ENCODE data around the gene ACER2. TPM values are rescaled to one million over a fixed set of nuclear protein-coding genes. Genes with fewer than 3 reads are reported as not detected.
A peak's percentile ranks its signal among the peaks of the same experiment; 100 is the strongest.

The ACER2 gene
- total RNA-seq, 1 experiment from 2014 or later, result 8.8 TPM

DNA sequence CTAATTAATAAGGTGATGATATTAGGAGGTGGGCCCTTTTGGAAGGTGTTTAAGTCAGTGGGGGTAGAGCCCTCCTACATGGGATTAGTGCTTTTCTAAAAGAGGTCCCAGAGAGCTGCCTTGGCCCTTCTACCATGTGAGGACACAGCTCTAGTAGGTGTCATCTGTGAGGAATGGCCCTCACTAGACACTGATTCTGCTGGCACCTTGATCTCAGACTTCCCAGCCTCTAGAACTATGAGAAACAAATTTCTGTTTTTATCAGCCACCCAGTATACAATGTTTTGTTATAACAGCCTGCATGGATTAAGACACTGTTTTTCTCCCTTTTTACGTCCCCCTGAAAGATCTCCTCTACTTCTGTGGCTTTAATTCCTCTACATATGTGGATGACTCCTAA lies 31.6 kb downstream of the ACER2 start (continued):
- no peak for TF ChIP-seq ATF6 (CRISPR knock-in tag; IDR thresholded peaks at IDR 0.05)
- TF ChIP-seq EMX1 (CRISPR knock-in tag; IDR thresholded peaks at IDR 0.05), result no peak
- no peak for TF ChIP-seq ATF1 (CRISPR knock-in tag; IDR thresholded peaks at IDR 0.05)
- TF ChIP-seq, protein P1, sequence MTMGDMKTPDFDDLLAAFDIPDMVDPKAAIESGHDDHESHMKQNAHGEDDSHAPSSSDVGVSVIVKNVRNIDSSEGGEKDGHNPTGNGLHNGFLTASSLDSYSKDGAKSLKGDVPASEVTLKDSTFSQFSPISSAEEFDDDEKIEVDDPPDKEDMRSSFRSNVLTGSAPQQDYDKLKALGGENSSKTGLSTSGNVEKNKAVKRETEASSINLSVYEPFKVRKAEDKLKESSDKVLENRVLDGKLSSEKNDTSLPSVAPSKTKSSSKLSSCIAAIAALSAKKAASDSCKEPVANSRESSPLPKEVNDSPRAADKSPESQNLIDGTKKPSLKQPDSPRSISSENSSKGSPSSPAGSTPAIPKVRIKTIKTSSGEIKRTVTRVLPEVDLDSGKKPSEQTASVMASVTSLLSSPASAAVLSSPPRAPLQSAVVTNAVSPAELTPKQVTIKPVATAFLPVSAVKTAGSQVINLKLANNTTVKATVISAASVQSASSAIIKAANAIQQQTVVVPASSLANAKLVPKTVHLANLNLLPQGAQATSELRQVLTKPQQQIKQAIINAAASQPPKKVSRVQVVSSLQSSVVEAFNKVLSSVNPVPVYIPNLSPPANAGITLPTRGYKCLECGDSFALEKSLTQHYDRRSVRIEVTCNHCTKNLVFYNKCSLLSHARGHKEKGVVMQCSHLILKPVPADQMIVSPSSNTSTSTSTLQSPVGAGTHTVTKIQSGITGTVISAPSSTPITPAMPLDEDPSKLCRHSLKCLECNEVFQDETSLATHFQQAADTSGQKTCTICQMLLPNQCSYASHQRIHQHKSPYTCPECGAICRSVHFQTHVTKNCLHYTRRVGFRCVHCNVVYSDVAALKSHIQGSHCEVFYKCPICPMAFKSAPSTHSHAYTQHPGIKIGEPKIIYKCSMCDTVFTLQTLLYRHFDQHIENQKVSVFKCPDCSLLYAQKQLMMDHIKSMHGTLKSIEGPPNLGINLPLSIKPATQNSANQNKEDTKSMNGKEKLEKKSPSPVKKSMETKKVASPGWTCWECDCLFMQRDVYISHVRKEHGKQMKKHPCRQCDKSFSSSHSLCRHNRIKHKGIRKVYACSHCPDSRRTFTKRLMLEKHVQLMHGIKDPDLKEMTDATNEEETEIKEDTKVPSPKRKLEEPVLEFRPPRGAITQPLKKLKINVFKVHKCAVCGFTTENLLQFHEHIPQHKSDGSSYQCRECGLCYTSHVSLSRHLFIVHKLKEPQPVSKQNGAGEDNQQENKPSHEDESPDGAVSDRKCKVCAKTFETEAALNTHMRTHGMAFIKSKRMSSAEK (CRISPR knock-in tag; IDR thresholded peaks at IDR 0.05; ENCODE audit: borderline replicate concordance), result no peak
- no peak for TF ChIP-seq AR (CRISPR knock-in tag; IDR thresholded peaks at IDR 0.05)
- TF ChIP-seq, protein P2, sequence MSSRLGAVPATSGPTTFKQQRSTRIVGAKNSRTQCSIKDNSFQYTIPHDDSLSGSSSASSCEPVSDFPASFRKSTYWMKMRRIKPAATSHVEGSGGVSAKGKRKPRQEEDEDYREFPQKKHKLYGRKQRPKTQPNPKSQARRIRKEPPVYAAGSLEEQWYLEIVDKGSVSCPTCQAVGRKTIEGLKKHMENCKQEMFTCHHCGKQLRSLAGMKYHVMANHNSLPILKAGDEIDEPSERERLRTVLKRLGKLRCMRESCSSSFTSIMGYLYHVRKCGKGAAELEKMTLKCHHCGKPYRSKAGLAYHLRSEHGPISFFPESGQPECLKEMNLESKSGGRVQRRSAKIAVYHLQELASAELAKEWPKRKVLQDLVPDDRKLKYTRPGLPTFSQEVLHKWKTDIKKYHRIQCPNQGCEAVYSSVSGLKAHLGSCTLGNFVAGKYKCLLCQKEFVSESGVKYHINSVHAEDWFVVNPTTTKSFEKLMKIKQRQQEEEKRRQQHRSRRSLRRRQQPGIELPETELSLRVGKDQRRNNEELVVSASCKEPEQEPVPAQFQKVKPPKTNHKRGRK (CRISPR knock-in tag; IDR thresholded peaks at IDR 0.05; ENCODE audit: borderline replicate concordance), result no peak
- TF ChIP-seq, protein P3, sequence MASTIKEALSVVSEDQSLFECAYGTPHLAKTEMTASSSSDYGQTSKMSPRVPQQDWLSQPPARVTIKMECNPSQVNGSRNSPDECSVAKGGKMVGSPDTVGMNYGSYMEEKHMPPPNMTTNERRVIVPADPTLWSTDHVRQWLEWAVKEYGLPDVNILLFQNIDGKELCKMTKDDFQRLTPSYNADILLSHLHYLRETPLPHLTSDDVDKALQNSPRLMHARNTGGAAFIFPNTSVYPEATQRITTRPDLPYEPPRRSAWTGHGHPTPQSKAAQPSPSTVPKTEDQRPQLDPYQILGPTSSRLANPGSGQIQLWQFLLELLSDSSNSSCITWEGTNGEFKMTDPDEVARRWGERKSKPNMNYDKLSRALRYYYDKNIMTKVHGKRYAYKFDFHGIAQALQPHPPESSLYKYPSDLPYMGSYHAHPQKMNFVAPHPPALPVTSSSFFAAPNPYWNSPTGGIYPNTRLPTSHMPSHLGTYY (CRISPR knock-in tag; IDR thresholded peaks at IDR 0.05), result no peak
- no peak for TF ChIP-seq IRF2 (CRISPR knock-in tag; IDR thresholded peaks at IDR 0.05; ENCODE audit: borderline replicate concordance, low read depth)
- TF ChIP-seq SP1 (CRISPR knock-in tag; conservative IDR thresholded peaks at IDR 0.05), result no peak

DNA sequence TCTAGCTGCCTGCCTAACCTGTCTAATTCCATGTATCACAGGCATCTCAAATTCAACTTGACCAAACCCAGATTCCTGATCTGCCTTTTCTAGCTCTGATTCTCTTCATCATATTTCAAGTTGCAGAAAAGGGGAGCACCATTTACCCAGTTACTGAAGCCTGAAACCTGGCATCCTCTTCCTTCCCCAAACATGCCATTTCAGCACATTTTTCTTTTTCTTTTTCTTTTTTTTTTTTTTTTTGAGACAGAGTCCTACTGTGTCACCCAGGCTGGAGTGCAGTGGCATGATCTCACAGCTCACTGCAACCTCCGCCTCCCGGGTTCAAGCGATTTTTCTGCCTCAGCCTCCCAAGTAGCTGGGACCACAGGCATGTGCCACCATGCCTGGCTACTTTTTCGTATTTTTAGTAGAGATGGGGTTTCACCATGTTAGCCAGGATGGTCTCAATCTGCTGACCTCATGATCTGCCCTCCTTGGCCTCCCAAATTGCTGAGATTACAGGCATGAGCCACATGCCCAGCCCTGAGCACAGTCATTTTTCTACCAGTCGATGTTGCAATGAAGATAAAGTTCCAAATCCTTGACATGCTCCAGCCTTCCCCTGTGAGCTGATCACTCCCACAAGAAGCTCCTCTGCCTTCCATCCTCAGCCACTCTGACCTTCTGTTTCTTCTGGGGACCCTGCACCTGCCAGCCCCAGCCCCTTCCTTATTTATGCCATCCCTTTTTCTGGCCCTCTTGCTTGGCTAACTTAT lies 32.2 kb downstream of the ACER2 start:
- ChIA-PET POLR2A (interaction anchor here (0.7 kb wide), 1 partner anchor 833 kb away, joined by 3 read pairs; no protein-coding TSS in a partner anchor), CTCF (interaction anchor here (5.8 kb wide), 1 partner anchor 24 kb away, joined by 31 read pairs; no protein-coding TSS in a partner anchor)
- Mint-ChIP-seq H3K4me1 (peaks cover 23% of the 10 kb centered on the region), H3K36me3 (peaks cover 36% of the 10 kb centered on the region), H3K27me3 (ENCODE audit: low read depth) (no peaks in the 10 kb centered on the region), H3K4me3 (no peak overlapping the region), H3K27ac (peak overlapping the region; percentile 0; the same call in 1 of the 2 replicates), H3K9me3 (no peaks in the 10 kb centered on the region)
- no peak for ATAC-seq
- no peak for DNase-seq (ENCODE audit: low spot score)
- TF ChIP-seq KAT7 (CRISPR knock-in tag; IDR thresholded peaks at IDR 0.05; ENCODE audit: borderline replicate concordance) (no peak), FOXP1 (CRISPR knock-in tag; IDR thresholded peaks at IDR 0.05; ENCODE audit: borderline replicate concordance) (no peak), ATF1 (CRISPR knock-in tag; IDR thresholded peaks at IDR 0.05) (no peak), FOXJ3 (CRISPR knock-in tag; IDR thresholded peaks at IDR 0.05; ENCODE audit: borderline replicate concordance) (no peak), SMAD3 (CRISPR knock-in tag; IDR thresholded peaks at IDR 0.05; ENCODE audit: borderline replicate concordance) (no peak), SMAD4 (CRISPR knock-in tag; IDR thresholded peaks at IDR 0.05) (no peak), MYBL2 (CRISPR knock-in tag; IDR thresholded peaks at IDR 0.05) (no peak), ZNF121 (CRISPR knock-in tag; IDR thresholded peaks at IDR 0.05) (no peak), AR (CRISPR knock-in tag; IDR thresholded peaks at IDR 0.05) (no peak), NFATC4 (CRISPR knock-in tag; IDR thresholded peaks at IDR 0.05) (no peak)
- TF ChIP-seq, protein P4, sequence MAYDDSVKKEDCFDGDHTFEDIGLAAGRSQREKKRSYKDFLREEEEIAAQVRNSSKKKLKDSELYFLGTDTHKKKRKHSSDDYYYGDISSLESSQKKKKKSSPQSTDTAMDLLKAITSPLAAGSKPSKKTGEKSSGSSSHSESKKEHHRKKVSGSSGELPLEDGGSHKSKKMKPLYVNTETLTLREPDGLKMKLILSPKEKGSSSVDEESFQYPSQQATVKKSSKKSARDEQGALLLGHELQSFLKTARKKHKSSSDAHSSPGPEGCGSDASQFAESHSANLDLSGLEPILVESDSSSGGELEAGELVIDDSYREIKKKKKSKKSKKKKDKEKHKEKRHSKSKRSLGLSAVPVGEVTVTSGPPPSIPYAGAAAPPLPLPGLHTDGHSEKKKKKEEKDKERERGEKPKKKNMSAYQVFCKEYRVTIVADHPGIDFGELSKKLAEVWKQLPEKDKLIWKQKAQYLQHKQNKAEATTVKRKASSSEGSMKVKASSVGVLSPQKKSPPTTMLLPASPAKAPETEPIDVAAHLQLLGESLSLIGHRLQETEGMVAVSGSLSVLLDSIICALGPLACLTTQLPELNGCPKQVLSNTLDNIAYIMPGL (CRISPR knock-in tag; IDR thresholded peaks at IDR 0.05), result no peak
